Iris pigment epithelial cell (primary cell): ENCODE data around the gene TAOK1.
A peak's percentile ranks its signal among the peaks of the same experiment; 100 is the strongest.
"Not testable (repeated sequence)": the region's sequence is repeated elsewhere in the genome, so short reads cannot be mapped to it uniquely, and the experiment has no call there.

Source experiments
- DNase-seq: peaks from one replicate; pipeline ENCODE4 v3.0.0-alpha.2; 2011; ENCODE audit warnings: low read depth

The TAOK1 gene

DNA sequence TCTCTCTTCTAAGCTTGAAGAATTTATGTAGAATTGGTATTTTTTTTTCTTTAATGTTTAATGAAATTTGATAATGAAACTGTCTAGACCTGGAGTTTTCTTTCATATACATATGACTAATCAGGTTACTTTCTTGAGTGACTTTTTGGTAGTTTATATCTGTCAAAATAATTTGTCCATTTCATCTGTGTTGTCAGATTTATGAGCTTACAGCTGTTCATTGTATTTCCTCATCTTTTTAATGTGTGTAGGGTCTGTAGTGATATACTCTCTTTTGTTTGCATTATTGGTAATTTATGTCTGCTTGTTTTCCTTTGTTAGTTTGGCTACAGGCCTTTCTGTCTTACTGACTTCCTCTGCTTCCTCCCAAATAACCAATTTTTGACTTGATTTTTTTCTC, 55.7 kb downstream of the TAOK1 start:
- peak; percentile 21 for DNase-seq

DNA sequence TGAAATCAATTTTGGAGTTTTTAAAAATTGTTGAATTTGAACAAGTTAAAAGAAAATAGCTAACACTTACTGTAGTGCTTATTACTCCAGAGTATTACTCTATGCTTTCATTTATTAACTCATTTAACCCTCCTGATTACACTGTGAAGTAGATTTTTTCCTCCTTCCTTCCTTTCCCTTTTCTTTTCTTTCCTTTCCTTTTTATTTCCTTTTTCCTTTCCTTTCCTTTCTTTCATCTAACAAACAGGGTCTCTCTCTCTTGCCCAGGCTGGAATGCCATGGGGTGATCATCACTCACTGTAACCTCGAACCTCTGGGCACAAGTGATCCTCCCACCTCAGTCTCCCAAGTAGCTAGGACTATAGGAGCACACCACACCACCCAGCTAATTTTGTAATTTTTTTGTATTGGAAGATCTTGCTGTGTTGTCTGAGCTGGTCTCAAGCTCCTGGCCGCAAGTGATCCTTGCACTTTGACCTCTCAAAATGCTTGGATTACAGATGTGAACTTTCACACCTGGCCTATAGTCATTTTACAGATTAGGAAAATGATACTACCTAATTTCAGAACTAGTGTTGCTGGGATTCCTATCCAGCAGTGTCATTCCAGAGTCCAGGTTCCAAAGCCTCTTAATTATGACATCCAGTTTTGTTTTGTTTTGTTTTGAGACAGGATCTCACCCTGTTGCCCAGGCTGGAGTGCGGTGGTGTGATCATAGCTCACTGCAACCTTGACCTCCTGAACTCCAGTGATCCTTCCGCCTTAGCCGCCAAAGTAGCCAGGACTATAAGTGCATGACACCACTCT, 59.9 kb downstream of the TAOK1 start:
- DNase-seq: no peak

DNA sequence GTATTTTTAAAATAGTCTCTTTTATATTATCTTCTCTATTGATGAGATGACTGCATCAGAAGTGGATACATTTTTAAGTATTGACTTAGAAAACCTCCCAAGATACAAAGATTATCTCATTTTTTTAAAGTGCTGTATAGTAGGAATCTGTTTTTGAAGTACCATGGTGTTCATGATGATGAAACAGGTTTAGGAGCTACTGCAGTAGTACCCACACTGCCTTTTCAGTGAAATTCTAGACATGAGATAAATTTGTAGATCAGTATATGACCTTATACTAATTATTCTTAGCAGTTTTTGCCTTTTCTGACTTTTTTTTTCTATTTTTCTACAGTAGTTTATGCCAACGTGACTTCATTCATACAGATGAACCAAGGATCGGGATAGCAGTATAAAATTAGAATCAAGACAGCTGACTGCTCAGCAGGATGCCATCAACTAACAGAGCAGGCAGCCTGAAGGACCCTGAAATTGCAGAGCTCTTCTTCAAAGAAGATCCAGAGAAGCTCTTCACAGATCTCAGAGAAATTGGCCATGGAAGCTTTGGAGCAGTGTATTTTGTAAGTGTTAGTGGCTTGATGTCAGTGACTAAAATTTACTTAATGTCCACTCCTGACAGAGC, 61.1 kb downstream of the TAOK1 start:
- no peak for DNase-seq

DNA sequence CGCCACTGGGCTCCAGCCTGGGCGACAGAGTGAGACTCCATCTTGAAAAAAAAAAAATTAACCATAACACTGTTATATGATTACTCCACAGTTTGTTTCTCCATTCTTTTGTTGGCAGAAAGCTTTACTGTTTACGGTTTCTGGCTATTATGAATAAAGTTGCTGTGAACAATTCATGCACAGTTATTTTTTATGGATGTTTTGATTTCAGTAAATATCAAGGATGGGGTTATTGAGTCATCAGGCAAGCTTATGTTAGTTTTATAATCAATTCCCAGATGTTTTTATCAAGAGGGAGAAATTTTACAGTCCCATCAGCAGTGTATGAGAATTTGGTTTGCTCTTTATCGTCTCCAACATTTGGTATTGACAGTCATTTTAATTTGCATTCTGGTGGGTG, 67.9 kb downstream of the TAOK1 start:
- no peak for DNase-seq

DNA sequence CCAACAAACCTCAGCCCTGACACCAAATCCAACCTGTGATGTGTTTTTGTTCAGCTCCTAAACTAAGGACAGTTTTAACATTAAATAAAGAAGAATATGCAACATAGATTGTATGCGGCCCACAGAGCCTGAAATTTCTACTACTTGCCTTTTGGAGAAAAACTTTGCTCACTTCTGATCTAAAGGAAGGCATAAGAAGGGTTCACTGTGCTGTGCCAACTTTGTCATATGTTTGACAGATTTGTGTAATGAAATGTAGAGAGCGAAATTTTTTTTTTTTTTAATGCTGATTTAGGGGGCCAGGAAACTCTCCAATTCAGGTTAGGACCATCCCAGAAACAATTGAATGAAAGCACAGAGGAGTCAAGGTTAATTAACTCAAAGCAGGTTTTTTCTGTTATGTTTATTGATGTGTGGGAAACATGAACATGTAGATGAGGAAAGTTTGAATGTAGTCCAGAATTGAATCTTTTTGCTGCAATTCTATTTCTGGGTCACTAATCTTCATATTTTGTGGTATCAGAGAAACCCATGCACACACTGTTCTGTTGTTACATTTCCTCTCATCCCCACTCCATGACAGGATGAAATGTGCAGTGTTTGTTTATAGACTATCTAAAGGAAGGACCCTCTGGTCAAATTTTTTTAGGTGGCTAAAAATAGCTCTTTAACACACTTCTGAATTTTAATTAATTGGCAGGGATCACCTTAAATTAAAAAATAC, 71.5 kb downstream of the TAOK1 start:
- DNase-seq: peak; percentile 14

DNA sequence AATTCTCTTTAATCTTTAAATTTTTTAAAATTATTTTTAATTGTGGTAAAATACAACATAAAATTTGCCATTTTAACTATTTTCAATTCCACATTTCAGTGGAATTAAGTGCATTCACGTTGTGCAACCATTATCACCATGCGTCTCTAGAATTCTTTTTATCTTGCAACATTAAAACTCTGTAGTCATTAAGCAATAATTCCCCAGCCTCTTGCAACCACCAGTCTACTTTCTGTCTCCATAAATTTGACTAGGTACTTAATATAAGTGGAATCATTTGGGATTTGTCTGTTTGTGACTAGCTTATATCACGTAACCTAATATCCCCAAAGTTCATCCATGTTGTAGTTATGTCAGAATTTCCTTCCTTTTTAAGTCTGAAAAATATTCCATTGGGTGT, 79.1 kb downstream of the TAOK1 start:
- DNase-seq: peak; percentile 54

DNA sequence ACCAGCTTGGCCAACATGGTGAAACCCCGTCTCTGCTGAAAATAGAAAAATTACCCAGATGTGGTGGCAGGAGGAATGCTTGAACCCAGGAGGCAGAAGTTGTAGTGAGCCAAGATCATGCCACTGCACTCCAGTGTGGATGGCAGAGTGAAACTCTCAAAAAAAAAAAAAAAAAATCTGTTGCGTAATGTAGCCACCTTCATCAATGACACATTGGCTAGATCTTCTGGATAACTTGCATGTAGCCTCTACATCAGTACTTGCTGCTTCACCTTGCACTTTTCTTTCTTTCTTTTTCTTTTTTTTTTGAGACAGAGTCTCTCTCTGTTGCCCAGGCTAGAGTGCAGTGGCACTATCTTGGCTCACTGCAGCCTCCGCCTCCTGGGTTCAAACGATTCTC, 83.3 kb downstream of the TAOK1 start:
- not testable (repeated sequence) for DNase-seq

DNA sequence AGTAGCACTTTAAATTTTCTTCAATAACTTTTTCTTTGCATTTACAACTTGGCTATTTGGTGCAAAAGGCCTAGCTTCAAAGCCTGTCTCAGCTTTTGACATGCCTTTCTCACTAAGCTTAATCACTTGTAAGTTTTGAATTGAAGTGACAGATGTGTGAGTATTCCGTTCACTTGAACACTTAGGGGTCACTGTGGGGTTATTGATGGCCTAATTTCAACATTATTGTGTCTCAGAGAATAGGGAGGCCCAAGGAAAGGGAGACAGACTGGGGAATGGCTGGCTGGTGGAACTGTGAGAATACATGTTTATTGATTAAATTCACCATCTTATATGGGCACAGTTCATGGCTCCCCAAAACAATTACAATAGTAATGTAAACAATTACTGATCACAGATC, 84.1 kb downstream of the TAOK1 start:
- no peak for DNase-seq

DNA sequence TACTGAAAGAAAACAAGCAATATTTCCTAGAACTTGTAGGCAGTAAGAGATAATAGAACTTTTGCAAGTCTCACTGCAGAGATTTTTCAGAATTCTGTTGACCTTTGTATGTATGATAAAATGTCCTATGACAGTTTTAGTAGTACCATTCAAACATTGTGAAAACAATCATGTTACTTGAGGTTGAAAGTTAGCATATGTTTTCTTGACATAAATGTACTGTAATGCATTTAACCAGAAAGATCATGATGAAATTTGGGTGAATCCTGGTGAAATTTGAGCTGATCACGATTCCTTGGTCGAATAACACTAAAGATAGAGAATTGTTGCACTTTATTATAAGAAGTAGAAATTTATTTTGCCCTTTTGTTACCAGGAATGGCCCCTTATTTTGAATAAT, 85.7 kb downstream of the TAOK1 start:
- DNase-seq: no peak

DNA sequence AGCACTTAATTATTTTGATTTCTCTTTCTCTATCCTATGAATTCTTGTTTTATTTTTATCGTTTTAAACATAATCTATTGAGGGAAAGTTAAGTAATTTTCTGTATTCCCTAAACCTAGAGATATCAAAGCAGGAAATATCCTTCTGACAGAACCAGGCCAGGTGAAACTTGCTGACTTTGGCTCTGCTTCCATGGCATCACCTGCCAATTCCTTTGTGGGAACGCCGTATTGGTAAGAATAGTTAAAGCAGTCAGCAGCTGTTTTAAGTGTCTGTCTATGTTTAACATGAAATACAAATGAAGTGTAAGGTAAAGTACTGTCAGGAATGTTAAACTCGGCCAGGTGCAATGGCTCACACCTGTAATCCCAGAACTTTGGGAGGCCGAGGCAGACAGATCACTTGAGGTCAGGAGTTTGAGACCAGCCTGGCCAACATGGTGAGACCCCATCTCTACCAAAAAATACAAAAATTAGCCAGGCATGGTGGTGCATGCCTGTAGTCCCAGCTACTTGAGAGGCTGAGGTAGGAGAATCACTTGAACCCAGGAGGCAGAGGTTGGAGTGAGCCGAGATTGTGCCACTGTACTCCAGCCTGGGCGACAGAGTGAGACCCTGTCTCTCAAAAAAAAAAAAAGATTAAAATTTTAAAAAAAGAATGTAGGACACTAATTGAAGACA, 90.2 kb downstream of the TAOK1 start:
- DNase-seq: not testable (repeated sequence)

DNA sequence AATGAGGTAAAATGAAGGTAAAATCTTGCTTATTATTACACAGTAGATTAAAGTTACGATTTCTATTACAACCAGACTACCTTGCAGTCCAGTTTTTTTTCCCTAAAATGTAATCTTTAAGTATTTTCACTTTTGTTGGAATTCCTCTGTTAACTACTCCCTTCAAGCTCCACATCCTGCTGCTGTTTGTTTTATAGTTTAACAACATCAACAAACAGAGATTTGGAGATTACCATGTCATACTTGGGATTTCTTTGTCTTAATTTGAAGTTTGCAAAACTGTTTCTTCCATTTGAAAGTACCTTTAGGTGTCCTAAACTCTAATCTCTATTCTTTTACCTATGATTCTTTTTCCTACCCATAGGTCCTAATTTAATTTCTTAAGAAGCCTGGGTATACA, 93.3 kb downstream of the TAOK1 start:
- DNase-seq: no peak

DNA sequence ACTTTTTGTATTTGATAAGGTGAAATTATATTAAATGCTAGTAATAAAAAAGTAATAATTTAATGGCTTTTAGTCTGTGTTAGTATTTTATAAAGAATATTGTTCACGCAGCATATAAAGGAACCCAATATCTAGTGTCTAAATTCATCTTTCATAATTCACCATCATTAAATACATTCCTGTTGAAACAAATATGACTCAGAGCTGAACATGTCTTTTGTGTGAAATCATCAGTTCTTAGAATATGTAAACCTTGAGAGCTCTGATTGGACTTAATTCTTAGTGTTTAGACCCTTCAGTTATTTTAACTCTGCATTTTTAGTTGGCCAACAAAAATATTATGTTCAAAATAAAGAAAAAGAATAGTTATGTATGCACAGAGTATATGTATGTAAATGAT, 104.8 kb downstream of the TAOK1 start:
- peak; percentile 73 for DNase-seq

DNA sequence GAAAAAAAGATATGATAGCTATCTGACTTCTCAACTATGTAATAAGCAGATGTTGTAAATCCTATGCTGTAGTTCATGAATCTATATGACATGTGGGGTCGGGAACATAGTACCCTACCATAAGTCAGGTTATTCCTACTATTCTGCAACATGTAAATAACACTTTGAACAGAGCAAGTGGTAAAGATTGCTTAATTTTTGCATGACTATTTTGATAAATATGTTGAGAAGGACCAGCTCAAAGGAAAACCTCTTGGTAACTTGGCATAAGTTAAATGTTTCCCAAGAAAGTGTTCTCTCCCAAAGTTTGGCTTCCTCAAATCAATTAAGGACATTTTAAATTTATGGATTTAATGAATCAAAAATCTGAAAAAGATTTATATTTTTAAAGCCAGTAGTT, 114.5 kb downstream of the TAOK1 start:
- DNase-seq: peak; percentile 47

DNA sequence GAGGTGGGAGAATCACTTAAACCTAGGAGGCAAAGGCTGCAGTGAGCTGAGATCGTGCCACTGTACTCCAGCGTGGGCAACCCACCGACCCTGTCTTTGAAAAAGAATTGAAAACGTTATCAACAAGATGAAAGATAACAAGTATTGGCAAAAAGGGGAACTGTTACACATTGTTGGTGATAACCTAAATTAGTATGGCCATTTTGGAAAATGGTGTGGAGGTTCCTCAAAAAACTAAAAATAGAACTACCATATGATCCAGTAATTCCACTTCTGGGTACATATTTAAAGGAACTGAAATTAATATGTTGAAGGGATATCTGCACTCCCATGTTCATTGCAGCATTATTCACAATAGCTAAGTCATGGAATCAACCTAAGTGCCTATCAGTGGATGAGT, 115.7 kb downstream of the TAOK1 start:
- no peak for DNase-seq

DNA sequence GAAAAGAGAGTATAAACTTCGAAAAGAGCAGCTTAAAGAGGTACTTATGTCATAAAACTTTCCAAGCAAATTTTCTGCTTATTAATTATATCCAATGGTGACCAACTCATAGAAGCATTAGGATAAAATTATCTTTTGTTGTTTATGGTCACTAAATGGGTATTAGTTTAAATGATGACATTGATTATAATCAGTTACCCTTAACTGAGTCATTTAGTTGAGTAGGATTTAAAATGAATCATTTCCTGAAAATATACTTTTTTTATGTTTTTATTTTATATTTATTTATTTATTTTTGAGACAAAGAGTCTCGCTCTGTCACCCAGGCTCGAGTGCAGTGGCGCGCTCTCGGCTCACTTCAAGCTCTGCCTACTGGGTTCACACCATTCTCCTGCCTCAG, 120.8 kb downstream of the TAOK1 start:
- DNase-seq: no peak

DNA sequence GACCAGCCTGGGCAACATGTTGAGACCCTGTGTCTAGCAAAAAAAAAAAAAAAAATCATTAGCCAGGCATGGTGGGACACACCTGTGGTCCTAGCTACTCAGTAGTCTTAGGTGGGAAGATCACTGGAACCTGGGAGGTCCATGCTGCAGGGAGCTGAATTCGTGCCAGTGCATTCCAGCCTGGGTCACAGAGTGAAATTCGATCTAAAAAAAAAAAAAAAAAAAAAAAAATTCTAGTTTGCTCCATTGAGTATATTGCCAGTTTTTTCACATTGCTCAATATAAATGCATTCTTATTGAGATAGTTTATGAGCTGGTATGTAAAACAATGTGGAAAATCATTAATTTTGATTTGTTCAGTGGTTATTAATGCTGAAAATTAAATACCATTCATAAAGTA, 124.6 kb downstream of the TAOK1 start:
- DNase-seq: peak; percentile 65

DNA sequence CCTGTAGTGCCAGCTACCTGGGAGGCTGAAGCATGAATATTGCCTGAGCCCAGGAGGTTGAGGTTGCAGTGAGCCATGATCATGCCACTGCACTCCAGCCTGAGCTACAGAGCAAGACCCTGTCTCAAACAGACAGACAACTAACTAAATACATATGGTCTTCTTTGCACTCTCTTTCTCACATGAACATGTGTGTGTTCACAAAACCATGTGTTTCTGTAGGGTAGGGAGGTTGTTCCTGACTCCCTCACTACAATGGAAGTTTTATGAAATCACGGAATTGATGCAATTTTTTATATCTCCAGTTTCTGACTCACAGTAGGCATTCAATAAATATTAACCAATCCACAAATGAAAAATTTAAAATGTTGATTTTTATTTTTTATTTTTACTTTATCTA, 128.2 kb downstream of the TAOK1 start:
- no peak for DNase-seq

DNA sequence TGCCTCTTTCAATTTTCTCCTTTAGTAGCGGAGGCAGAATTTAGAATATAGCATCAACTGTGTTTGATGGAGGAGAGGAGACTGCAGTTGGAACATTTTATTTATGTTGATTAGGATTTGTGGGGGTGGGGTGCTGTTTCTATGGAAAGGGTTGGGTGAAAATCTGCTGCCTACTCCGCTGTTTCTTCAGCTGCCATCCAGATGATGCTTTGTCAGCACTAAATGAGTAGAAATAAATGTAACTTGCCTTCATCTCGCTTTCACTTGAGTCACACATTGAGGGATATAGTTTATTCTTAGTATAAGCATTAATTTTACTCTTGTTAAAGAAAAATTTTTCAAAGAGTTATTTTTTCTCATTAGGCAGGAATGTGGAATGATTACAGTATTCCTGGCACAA, 134.5 kb downstream of the TAOK1 start:
- no peak for DNase-seq

DNA sequence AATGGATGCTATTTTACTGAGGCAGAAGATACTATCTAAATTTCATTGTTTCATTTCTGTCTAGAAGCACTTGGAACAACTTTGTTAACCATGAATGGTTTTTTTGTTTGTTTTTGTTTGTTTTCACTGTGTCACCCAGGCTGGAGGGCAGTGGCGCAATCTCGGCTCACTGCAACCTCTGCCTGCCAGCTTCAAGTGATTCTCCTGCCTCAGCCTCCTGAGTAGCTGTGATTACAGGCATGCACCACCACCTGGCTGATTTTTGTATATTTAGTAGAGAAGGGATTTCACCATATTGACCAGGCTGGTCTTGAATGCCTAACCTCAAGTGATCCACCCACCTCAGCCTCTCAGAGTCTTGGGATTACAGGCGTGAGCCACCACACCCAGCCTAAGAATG, 136.2 kb downstream of the TAOK1 start:
- peak; percentile 15 for DNase-seq

DNA sequence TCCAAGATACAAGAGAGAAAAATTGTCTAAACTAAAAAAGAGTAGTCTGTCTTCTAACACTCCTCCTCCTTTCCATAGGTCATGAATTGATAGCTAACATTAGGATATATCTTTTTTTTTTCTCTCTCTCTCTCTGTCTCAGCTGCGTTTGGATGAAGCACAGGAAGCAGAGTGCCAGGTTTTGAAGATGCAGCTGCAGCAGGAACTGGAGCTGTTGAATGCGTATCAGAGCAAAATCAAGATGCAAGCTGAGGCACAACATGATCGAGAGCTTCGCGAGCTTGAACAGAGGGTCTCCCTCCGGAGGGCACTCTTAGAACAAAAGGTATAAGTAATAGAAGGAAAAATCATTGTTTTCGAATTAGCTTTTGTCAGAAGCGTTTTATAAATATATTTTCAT, 143.8 kb downstream of the TAOK1 start:
- no peak for DNase-seq

DNA sequence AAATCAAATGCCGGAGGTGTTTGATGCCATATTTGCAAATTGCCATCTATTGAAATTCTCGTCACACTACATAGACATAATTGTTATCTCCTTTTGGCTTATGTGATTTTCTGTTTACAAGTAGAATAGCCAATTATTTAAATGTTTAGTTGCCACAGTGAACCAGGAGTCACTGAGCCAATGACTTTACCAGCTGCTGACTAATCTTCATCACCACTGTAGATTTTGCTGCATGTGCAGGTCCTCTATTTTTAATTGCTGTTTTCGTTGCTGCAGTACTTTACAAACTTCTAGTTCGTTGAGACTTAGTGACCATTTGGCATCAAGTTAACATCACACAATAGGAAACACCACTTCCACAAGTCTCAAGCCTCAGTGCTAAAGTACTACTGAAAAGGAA, 153.9 kb downstream of the TAOK1 start:
- no peak for DNase-seq

DNA sequence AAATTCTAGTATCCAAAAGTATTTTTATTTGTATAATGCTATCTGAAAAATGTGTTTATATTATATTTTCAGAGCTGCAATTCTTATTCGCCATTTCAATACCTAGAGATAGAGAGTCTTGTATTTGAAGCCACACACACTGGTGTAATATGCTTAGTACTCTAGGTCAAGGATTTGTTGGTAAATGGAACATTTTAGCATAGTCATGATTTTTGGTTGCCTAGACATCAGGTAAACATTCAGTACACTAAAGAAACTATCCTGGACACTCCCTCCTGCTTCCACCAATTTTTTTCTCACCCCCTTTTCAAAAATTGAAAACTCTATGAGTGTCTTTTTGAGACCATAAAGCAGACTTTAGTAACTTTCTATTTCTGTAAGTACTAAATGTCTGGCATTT, 155.9 kb downstream of the TAOK1 start:
- peak; percentile 25 for DNase-seq

DNA sequence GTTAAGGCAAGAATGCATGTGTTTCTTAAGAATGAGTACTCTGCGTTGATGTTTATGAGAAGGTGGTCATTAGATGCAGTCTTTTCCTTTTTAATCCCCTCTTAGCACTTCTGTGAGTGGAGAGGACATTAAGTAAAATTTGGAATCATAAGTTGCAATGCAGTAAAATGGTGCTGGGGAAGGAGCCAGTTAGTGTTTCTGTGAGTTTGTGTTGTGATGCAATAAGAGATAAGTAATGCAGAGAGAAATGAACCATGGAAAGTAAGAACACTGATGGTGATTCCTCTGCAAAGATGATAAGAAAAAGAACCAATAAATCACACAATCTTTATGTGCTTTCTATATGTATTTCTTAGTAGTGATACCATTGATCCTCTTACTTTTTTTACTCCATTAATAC, 156.7 kb downstream of the TAOK1 start:
- DNase-seq: peak; percentile 25
